Measurements from ENCODE around the gene BMP8B. TPM values are rescaled to one million over a fixed set of nuclear protein-coding genes. Genes with fewer than 3 reads are reported as not detected.
"Not testable (repeated sequence)": the region's sequence is repeated elsewhere in the genome, so short reads cannot be mapped to it uniquely, and the experiment has no call there.

BMP8B gene
- total RNA-seq, 4 donors from 2014 or later: 0.12 to 0.31 (median 0.15) TPM; not detected in 1

- no peaks in the 10 kb centered on the region for H3K9me3 ChIP-seq
- ATAC-seq (no peak), DNase-seq (no peak)
- H3K36me3 ChIP-seq: no peaks in the 10 kb centered on the region
- H3K4me1 ChIP-seq: no peaks in the 10 kb centered on the region
- in situ Hi-C loops (cut with MboI; ENCODE audit: low sequenced_read_pairs in 4 of 4) (loop anchor here in 2 of 4 donors (10.0 kb wide), 3 partner anchors 66 to 146 kb away; partner anchors contain the start of gene MYCL (in 1 of the 2)), intact Hi-C loops (cut with DNase I; ENCODE audit: low total_unique reads) (no loop called here)
- TF ChIP-seq POLR2A (IDR thresholded peaks at IDR 0.05) (no peak), CTCF (IDR thresholded peaks at IDR 0.05 in 4 of 5, conservative IDR thresholded peaks at IDR 0.05 in 1 of 5) (no peak)
- H3K27ac ChIP-seq: no peak overlapping the region
- peaks cover 0 to 6% (median 3%) of the 10 kb centered on the region in 3 donors for H3K27me3 ChIP-seq
- H3K4me3 ChIP-seq: no peak overlapping the region
These were observed 40.1 kb upstream of the BMP8B start for GRCh38 chr1:39828734-39829133.

- ATAC-seq; H3K27ac ChIP-seq; H3K27me3 ChIP-seq; H3K9me3 ChIP-seq; H3K4me1 ChIP-seq; DNase-seq; intact Hi-C loops (cut with DNase I; ENCODE audit: low total_unique reads); H3K4me3 ChIP-seq; H3K36me3 ChIP-seq: not testable (repeated sequence)
- in situ Hi-C loops (cut with MboI; ENCODE audit: low sequenced_read_pairs in 4 of 4): loop anchor here in 2 of 4 donors (10.0 kb wide), 3 partner anchors 67 to 147 kb away; partner anchors contain the start of gene MYCL (in 1 of the 2)
These were observed 39.6 kb upstream of the BMP8B start for GRCh38 chr1:39828255-39828654.

GRCh38 chr1:39827201-39827600 is 38.5 kb upstream of the BMP8B start:
- no peak for DNase-seq
- H3K4me3 ChIP-seq: no peak overlapping the region
- peaks cover 0 to 6% (median 3%) of the 10 kb centered on the region in 3 donors for H3K27me3 ChIP-seq
- no peaks in the 10 kb centered on the region for H3K9me3 ChIP-seq
- in situ Hi-C loops (cut with MboI; ENCODE audit: low sequenced_read_pairs in 4 of 4) (loop anchor here in 2 of 4 donors (10.0 kb wide), 3 partner anchors 68 to 148 kb away; partner anchors contain the start of gene MYCL (in 1 of the 2)), intact Hi-C loops (cut with DNase I; ENCODE audit: low total_unique reads) (no loop called here)
- no peaks in the 10 kb centered on the region for H3K4me1 ChIP-seq
- ATAC-seq: no peak
- TF ChIP-seq CTCF (IDR thresholded peaks at IDR 0.05 in 4 of 5, conservative IDR thresholded peaks at IDR 0.05 in 1 of 5) (no peak), POLR2A (IDR thresholded peaks at IDR 0.05) (no peak)
- H3K27ac ChIP-seq: no peak overlapping the region
- no peaks in the 10 kb centered on the region for H3K36me3 ChIP-seq

GRCh38 chr1:39826583-39826982 is 37.9 kb upstream of the BMP8B start:
- no peak overlapping the region for H3K4me3 ChIP-seq
- H3K4me1 ChIP-seq: no peaks in the 10 kb centered on the region
- no peak for ATAC-seq
- H3K27ac ChIP-seq: no peak overlapping the region
- H3K27me3 ChIP-seq: peaks cover 0 to 3% (median 3%) of the 10 kb centered on the region in 3 donors
- TF ChIP-seq POLR2A (IDR thresholded peaks at IDR 0.05) (no peak), CTCF (IDR thresholded peaks at IDR 0.05 in 4 of 5, conservative IDR thresholded peaks at IDR 0.05 in 1 of 5) (no peak)
- in situ Hi-C loops (cut with MboI; ENCODE audit: low sequenced_read_pairs in 4 of 4) (loop anchor here in 2 of 4 donors (10.0 kb wide), 3 partner anchors 68 to 148 kb away; partner anchors contain the start of gene MYCL (in 1 of the 2)), intact Hi-C loops (cut with DNase I; ENCODE audit: low total_unique reads) (no loop called here)
- H3K9me3 ChIP-seq: no peaks in the 10 kb centered on the region
- no peaks in the 10 kb centered on the region for H3K36me3 ChIP-seq
- DNase-seq: no peak

- in situ Hi-C loops (cut with MboI; ENCODE audit: low sequenced_read_pairs in 4 of 4): loop anchor here in 2 of 4 donors (10.0 kb wide), 3 partner anchors 69 to 149 kb away; partner anchors contain the start of gene MYCL (in 1 of the 2)
- intact Hi-C loops (cut with DNase I; ENCODE audit: low total_unique reads): no loop called here
- ATAC-seq (no peak), DNase-seq (no peak)
- Histone ChIP-seq H3K9me3 (no peaks in the 10 kb centered on the region), H3K27me3 (peaks cover 0 to 3% (median 3%) of the 10 kb centered on the region in 3 donors), H3K36me3 (no peaks in the 10 kb centered on the region), H3K4me3 (no peak overlapping the region), H3K4me1 (no peaks in the 10 kb centered on the region), H3K27ac (no peak overlapping the region)
- TF ChIP-seq POLR2A (IDR thresholded peaks at IDR 0.05): no peak
- no peak for TF ChIP-seq CTCF (IDR thresholded peaks at IDR 0.05 in 4 of 5, conservative IDR thresholded peaks at IDR 0.05 in 1 of 5)
These were observed 36.8 kb upstream of the BMP8B start for GRCh38 chr1:39825432-39825941.

- H3K27me3 ChIP-seq; DNase-seq; H3K4me3 ChIP-seq; H3K4me1 ChIP-seq; intact Hi-C loops (cut with DNase I; ENCODE audit: low total_unique reads); H3K9me3 ChIP-seq; H3K36me3 ChIP-seq; H3K27ac ChIP-seq; ATAC-seq: not testable (repeated sequence)
- in situ Hi-C loops (cut with MboI; ENCODE audit: low sequenced_read_pairs in 4 of 4): loop anchor here (5.0 to 10.0 kb wide), 4 partner anchors 71 to 151 kb away; partner anchors contain the start of gene MYCL (in 1 of the 4)
These were observed 34.8 kb upstream of the BMP8B start for GRCh38 chr1:39823450-39823849.

All from gastrocnemius medialis (tissue), 4 donors.